A673 (cell line): Measurements from ENCODE around the gene CARD11. TPM values are rescaled to one million over a fixed set of nuclear protein-coding genes. Genes with fewer than 3 reads are reported as not detected.

Experiments
- BruUV-seq: library from RNA; stranded (reverse); fragments of 400-500 nt; replicated peaks from 2 replicates; lab custom pipeline; 2021; lab: Mats Ljungman, UMichigan
- CTCF ChIA-PET: fragments of 300-600 bp; sonication (Branson Sonifier 250); formaldehyde crosslinking; loops from one replicate; lab custom pipeline; 2022; ENCODE audit warnings: antibody characterized with exemption; lab: Charles Lee
- POLR2A ChIA-PET: fragments of 300-600 bp; sonication (Branson Sonifier 250); formaldehyde crosslinking; loops from one replicate; lab custom pipeline; 2022; ENCODE audit warnings: antibody characterized with exemption; ENCODE audit not compliant: low non-redundant PET; lab: Charles Lee
- DNase-seq: peaks from one replicate; pipeline ENCODE4 v3.0.0-alpha.2; 2015; ENCODE audit warnings: low spot score
- H3K27ac ChIP-seq: fragments of 200-600 bp; sonication (generic); 2 replicates; pipeline ENCODE4 v1.5.1; 2016; ENCODE audit warnings: mixed run types, low read depth, mild to moderate bottlenecking, mixed read lengths, antibody characterized with exemption, low read length; ENCODE audit not compliant: poor library complexity, severe bottlenecking
- H3K27me3 ChIP-seq: fragments of 200-600 bp; sonication (generic); replicated peaks from 2 replicates; pipeline ENCODE4 v1.6.1; 2017; ENCODE audit warnings: mixed run types, low read depth, mild to moderate bottlenecking, mixed read lengths, antibody characterized with exemption, low read length; ENCODE audit not compliant: insufficient read depth, poor library complexity
- H3K36me3 ChIP-seq: fragments of 200-600 bp; sonication (generic); 2 replicates; pipeline ENCODE4 v1.6.1; 2016; ENCODE audit warnings: mixed run types, mild to moderate bottlenecking, mixed read lengths, antibody characterized with exemption, low read length; ENCODE audit not compliant: insufficient read depth, poor library complexity, severe bottlenecking
- H3K4me1 ChIP-seq: fragments of 200-600 bp; sonication (generic); 2 replicates; pipeline ENCODE4 v1.6.1; 2017; ENCODE audit warnings: mixed run types, mild to moderate bottlenecking, mixed read lengths, antibody characterized with exemption, low read length; ENCODE audit not compliant: insufficient read depth, poor library complexity, severe bottlenecking
- H3K4me3 ChIP-seq: fragments of 200-600 bp; sonication (generic); 2 replicates; pipeline ENCODE4 v1.5.1; 2016; ENCODE audit warnings: low read depth, mixed run types, mild to moderate bottlenecking, mixed read lengths, low read length; ENCODE audit not compliant: poor library complexity, severe bottlenecking
- H3K9me3 ChIP-seq: fragments of 200-600 bp; sonication (generic); 2 replicates; pipeline ENCODE4 v1.6.1; 2016; ENCODE audit warnings: mixed run types, low read depth, mild to moderate bottlenecking, mixed read lengths, antibody characterized with exemption, low read length; ENCODE audit not compliant: poor library complexity, severe bottlenecking
- EZH2 ChIP-seq: fragments of 200-600 bp; sonication (generic); IDR thresholded peaks from 2 replicates; pipeline ENCODE4 v1.6.1; 2017; ENCODE audit warnings: borderline replicate concordance, low read depth, mild to moderate bottlenecking, mixed read lengths, antibody characterized with exemption, low read length; ENCODE audit not compliant: poor library complexity, severe bottlenecking
- intact Hi-C: fragments of 100-400 bp; cut with micrococcal nuclease; formaldehyde crosslinking; loops from one replicate; pipeline ENCODE4 v1.10.0; 2022; ENCODE audit not compliant: unreplicated experiment
- total RNA-seq: library from RNA; stranded (reverse); gene quantifications from 2 replicates; pipeline ENCODE4 v1.2.3, GENCODE V29; 2021
- TF ChIP-seq, protein P1 (sequence below): fragments of 300-800, 200-600 bp; sonication (generic); conservative IDR thresholded peaks from 2 replicates; pipeline ENCODE4 v1.5.1; 2017; ENCODE audit warnings: low read depth, mild to moderate bottlenecking, antibody characterized with exemption, low read length, moderate library complexity, mixed read lengths

The CARD11 gene
- total RNA-seq, 1 experiment from 2014 or later, result 1.8 TPM

DNA sequence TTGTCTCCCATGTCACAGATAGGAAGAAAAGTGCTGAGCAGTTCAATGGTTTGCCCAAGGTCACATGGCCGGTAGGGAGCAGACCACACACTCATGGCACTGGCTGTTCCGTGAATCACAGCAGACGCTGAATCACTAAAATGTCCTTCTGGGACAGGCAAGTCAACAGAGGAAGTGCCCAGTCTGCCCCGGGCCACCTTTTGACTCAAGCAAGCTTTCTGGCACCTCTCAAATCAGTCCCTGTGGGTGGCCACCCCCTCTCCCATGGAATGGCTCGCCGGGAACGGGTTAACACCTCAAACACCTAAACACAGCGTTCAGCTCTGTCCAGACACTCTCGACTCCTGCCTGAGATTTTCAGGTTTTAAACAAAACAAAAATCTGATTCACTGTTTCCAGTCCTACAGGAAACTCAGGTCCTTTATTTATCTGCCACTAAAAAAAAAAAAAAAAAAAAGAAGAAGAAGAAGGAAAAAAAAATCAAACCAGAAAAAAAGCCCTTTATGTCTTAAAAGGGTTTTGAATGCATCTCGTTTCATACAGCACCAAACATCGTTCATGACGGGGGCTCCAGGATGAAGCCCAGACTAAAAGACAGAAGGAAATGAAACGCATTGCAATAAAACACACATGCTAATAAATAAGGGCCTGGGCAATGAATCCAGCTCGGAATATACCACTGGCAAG, 15.5 kb downstream of the CARD11 start:
- CTCF ChIA-PET, result no interaction called here
- TF ChIP-seq EZH2, result no peak
- TF ChIP-seq, protein P1, sequence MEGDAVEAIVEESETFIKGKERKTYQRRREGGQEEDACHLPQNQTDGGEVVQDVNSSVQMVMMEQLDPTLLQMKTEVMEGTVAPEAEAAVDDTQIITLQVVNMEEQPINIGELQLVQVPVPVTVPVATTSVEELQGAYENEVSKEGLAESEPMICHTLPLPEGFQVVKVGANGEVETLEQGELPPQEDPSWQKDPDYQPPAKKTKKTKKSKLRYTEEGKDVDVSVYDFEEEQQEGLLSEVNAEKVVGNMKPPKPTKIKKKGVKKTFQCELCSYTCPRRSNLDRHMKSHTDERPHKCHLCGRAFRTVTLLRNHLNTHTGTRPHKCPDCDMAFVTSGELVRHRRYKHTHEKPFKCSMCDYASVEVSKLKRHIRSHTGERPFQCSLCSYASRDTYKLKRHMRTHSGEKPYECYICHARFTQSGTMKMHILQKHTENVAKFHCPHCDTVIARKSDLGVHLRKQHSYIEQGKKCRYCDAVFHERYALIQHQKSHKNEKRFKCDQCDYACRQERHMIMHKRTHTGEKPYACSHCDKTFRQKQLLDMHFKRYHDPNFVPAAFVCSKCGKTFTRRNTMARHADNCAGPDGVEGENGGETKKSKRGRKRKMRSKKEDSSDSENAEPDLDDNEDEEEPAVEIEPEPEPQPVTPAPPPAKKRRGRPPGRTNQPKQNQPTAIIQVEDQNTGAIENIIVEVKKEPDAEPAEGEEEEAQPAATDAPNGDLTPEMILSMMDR, result no peak
- intact Hi-C loops, result no loop called here
- no peak overlapping the region for H3K4me3 ChIP-seq
- H3K36me3 ChIP-seq, result no peaks in the 10 kb centered on the region
- no TSS peak for BruUV-seq
- no peak for DNase-seq
- peaks cover 13% of the 10 kb centered on the region for H3K9me3 ChIP-seq
- peaks cover 16% of the 10 kb centered on the region for H3K27me3 ChIP-seq
- H3K4me1 ChIP-seq, result no peaks in the 10 kb centered on the region
- POLR2A ChIA-PET, result no interaction called here
- no peak overlapping the region for H3K27ac ChIP-seq

- Histone ChIP-seq H3K36me3 (no peaks in the 10 kb centered on the region), H3K4me3 (no peak overlapping the region), H3K9me3 (peaks cover 13% of the 10 kb centered on the region), H3K27ac (no peak overlapping the region), H3K27me3 (peaks cover 16% of the 10 kb centered on the region), H3K4me1 (no peaks in the 10 kb centered on the region)
- intact Hi-C loops, result loop anchor here (2.0 kb wide), 1 partner anchor 34 kb away; no protein-coding TSS in a partner anchor
- no peak for TF ChIP-seq EZH2
- ChIA-PET POLR2A (no interaction called here), CTCF (no interaction called here)
- no peak for DNase-seq
- BruUV-seq, result no TSS peak
Observed at GRCh38 chr7:3027005-3027845, 16.4 kb downstream of the CARD11 start.

- DNase-seq, result no peak
- POLR2A ChIA-PET, result no interaction called here
- TF ChIP-seq, protein P1, result no peak
- no peak for TF ChIP-seq EZH2
- H3K9me3 ChIP-seq, result peaks cover 13% of the 10 kb centered on the region
- intact Hi-C loops, result loop anchor here (2.0 kb wide), 1 partner anchor 33 kb away; no protein-coding TSS in a partner anchor
- peaks cover 16% of the 10 kb centered on the region for H3K27me3 ChIP-seq
- no peaks in the 10 kb centered on the region for H3K4me1 ChIP-seq
- H3K27ac ChIP-seq, result no peak overlapping the region
- CTCF ChIA-PET, result no interaction called here
- no peak overlapping the region for H3K4me3 ChIP-seq
- no peaks in the 10 kb centered on the region for H3K36me3 ChIP-seq
- no TSS peak for BruUV-seq
Observed at GRCh38 chr7:3025616-3026015, 18.1 kb downstream of the CARD11 start.
